Measurements from ENCODE around the gene B4GALT3.

The B4GALT3 gene

DNA sequence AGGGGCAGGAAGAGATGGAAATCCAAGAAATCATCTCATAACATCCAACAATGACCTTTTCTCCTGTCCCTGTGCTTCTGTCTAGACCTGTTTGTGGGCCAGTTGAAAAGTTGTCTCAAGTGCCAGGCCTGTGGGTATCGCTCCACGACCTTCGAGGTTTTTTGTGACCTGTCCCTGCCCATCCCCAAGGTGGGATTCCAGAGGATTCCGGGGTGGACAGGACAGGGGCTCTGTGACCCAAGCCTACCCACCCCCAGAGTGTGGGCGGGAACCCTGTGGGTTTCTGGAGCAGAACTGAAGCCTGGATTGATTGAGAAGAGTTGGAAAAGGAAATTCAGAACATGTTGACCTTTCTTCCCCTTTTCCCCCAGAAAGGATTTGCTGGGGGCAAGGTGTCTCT, 13.5 kb downstream of the B4GALT3 start:
- DNase-seq (ENCODE audit: low read depth, low spot score) = no peak
- no peak overlapping the region for H3K4me3 ChIP-seq (ENCODE audit: low read depth, low read length)
- POLR2A ChIA-PET = no interaction called here
- CTCF ChIA-PET = interaction anchor here (2.4 to 3.2 kb wide), 2 partner anchors 27 to 28 kb away, joined by 7 to 12 read pairs; no protein-coding TSS in a partner anchor
- TF ChIP-seq, protein P1, sequence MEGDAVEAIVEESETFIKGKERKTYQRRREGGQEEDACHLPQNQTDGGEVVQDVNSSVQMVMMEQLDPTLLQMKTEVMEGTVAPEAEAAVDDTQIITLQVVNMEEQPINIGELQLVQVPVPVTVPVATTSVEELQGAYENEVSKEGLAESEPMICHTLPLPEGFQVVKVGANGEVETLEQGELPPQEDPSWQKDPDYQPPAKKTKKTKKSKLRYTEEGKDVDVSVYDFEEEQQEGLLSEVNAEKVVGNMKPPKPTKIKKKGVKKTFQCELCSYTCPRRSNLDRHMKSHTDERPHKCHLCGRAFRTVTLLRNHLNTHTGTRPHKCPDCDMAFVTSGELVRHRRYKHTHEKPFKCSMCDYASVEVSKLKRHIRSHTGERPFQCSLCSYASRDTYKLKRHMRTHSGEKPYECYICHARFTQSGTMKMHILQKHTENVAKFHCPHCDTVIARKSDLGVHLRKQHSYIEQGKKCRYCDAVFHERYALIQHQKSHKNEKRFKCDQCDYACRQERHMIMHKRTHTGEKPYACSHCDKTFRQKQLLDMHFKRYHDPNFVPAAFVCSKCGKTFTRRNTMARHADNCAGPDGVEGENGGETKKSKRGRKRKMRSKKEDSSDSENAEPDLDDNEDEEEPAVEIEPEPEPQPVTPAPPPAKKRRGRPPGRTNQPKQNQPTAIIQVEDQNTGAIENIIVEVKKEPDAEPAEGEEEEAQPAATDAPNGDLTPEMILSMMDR (IDR thresholded peaks at IDR 0.05; ENCODE audit: insufficient read depth, low read length, missing control alignments) = no peak

DNA sequence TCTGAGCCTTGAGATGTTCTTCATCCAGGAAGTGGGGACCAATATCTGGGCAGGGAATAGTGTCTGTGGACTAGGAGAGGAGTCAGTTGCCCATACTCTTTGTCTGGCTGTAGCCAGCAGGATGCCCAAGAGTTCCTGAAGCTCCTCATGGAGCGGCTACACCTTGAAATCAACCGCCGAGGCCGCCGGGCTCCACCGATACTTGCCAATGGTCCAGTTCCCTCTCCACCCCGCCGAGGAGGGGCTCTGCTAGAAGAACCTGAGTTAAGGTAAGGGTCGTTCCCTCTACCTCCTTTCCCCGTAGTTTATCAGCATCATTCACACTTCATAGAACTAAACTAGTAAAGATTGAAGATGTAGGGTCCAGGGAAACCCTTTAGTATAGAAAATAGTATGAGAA, 14.5 kb downstream of the B4GALT3 start:
- ChIA-PET POLR2A (no interaction called here), CTCF (interaction anchor here (0.6 to 1.3 kb wide), 2 partner anchors 9 to 172 kb away, joined by 3 read pairs; no protein-coding TSS in a partner anchor)
- TF ChIP-seq, protein P1 (IDR thresholded peaks at IDR 0.05; ENCODE audit: insufficient read depth, low read length, missing control alignments) = no peak
- DNase-seq (ENCODE audit: low read depth, low spot score) = no peak
- no peak overlapping the region for H3K4me3 ChIP-seq (ENCODE audit: low read depth, low read length)

DNA sequence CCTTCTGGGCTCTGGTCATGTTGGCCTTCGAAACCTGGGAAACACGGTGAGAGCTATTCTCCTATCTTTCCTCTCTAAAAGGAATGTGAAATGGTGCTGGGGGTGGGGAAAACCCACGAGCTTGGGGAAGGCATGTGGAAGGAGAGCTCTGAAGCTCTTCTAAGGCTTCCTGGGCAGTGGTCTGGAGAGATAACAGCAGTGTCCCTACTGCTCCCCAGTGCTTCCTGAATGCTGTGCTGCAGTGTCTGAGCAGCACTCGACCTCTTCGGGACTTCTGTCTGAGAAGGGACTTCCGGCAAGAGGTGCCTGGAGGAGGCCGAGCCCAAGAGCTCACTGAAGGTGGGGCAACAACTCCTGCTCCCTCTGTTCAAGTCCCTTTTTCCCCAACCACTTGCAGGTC, 15.3 kb downstream of the B4GALT3 start:
- CTCF ChIA-PET = interaction anchor here (0.6 to 1.3 kb wide), 6 partner anchors 9 to 172 kb away, joined by 3 to 4 read pairs (median 3); no protein-coding TSS in a partner anchor
- TF ChIP-seq, protein P1 (IDR thresholded peaks at IDR 0.05; ENCODE audit: insufficient read depth, low read length, missing control alignments) = no peak
- no peak overlapping the region for H3K4me3 ChIP-seq (ENCODE audit: low read depth, low read length)
- POLR2A ChIA-PET = no interaction called here
- DNase-seq (ENCODE audit: low read depth, low spot score) = no peak

DNA sequence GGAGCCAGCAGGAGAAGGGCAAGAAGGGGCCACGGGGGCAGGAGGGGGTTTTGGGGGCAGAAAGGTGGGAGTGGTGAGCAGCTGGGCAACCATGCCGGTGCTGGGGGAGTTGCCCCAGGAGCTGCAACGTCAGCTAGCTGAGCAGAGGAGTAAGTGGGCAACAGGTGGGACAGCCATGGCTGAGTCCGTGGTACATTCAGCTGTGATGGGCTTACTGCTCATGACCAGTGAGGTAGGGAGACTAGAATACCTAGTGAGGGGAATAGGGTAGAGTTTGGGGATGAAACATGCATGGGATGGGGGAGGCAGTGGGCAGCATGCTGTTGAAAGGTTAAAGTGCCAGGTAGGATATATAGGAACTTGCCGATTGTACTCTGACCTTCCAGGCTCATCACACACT, 15.7 kb downstream of the B4GALT3 start:
- TF ChIP-seq, protein P1 (IDR thresholded peaks at IDR 0.05; ENCODE audit: insufficient read depth, low read length, missing control alignments) = no peak
- CTCF ChIA-PET = interaction anchor here (0.8 to 1.3 kb wide), 6 partner anchors 10 to 64 kb away, joined by 3 to 4 read pairs (median 3); partner anchors contain the start of gene KLHDC9
- POLR2A ChIA-PET = no interaction called here
- no peak for DNase-seq (ENCODE audit: low read depth, low spot score)
- no peak overlapping the region for H3K4me3 ChIP-seq (ENCODE audit: low read depth, low read length)

DNA sequence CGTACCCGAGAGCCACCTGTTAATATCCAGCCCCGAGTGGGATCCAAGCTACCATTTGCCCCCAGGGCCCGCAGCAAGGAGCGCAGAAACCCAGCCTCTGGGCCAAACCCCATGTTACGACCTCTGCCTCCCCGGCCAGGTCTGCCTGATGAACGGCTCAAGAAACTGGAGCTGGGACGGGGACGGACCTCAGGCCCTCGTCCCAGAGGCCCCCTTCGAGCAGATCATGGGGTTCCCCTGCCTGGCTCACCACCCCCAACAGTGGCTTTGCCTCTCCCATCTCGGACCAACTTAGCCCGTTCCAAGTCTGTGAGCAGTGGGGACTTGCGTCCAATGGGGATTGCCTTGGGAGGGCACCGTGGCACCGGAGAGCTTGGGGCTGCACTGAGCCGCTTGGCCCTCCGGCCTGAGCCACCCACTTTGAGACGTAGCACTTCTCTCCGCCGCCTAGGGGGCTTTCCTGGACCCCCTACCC, 16.6 kb downstream of the B4GALT3 start:
- no peak overlapping the region for H3K4me3 ChIP-seq (ENCODE audit: low read depth, low read length)
- TF ChIP-seq, protein P1 (IDR thresholded peaks at IDR 0.05; ENCODE audit: insufficient read depth, low read length, missing control alignments) = no peak
- no peak for DNase-seq (ENCODE audit: low read depth, low spot score)
- ChIA-PET CTCF (interaction anchor here (1.0 to 1.2 kb wide), 2 partner anchors 10 to 63 kb away, joined by 3 to 4 read pairs; partner anchors contain the start of gene KLHDC9), POLR2A (interaction anchor here (1.0 kb wide), 1 partner anchor 38 kb away, joined by 3 read pairs; the partner anchor contains the start of gene ADAMTS4)

DNA sequence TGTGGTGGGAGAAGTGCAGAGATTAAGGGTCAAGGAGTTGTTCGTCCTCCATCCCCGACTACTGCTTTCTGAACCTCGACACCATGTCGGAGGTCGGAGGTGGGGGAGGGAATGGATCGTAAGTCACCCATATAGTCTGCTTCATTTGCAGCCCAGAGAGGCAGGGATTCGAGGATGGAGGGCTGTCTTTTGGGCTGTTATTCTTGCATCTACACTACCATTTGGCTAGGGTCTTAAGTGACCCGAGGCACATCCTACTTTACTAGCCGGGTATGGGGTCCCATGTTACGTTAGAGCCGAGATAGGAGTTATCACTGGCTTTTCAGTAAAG, 17.4 kb downstream of the B4GALT3 start:
- POLR2A ChIA-PET = interaction anchor here (1.0 kb wide), 1 partner anchor 39 kb away, joined by 3 read pairs; the partner anchor contains the start of gene ADAMTS4

More for the DNA sequence above, 17.4 kb downstream of the B4GALT3 start:
- CTCF ChIA-PET = interaction anchor here (2.7 kb wide), 1 partner anchor 26 kb away, joined by 9 read pairs; the partner anchor contains the start of gene DEDD
- TF ChIP-seq, protein P1 (IDR thresholded peaks at IDR 0.05; ENCODE audit: insufficient read depth, low read length, missing control alignments) = no peak
- H3K4me3 ChIP-seq (ENCODE audit: low read depth, low read length) = peak overlapping the region; percentile 90
- no peak for DNase-seq (ENCODE audit: low read depth, low spot score)
